ENCODE data around the gene PARD3. TPM values are rescaled to one million over a fixed set of nuclear protein-coding genes. Genes with fewer than 3 reads are reported as not detected.

PARD3 gene
- total RNA-seq, 4 donors from 2014 or later: 42.6 to 63.6 (median 55.2) TPM

DNA sequence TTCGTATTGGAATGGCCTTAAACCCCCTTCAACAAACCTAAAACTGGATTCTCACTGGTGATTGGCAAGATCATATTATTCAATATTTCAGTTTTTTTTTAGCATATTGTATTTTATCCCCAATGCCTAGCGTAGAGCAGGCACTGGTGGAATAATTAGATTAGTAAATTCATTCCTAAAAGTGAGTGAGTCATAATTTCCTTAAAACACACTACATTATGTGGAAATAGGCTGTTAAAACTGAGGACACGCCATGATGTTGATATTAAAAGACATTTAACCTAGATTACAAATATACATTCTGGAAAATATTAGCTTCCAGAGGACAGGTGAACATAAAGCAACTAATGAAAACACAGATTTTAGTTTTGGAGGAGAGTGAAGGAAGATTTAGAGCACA lies 463.9 kb downstream of the PARD3 start:
- Histone ChIP-seq H3K27me3 (no peaks in the 10 kb centered on the region), H3K27ac (no peak overlapping the region), H3K9me3 (no peaks in the 10 kb centered on the region), H3K36me3 (peaks cover 0 to 54% (median 0%) of the 10 kb centered on the region in 3 donors), H3K4me1 (no peaks in the 10 kb centered on the region), H3K4me3 (no peak overlapping the region)
- no peak for DNase-seq (ENCODE audit: low spot score in 2 of 2)
- 84 to 91% methylated on average over 3 of the region's 3 CpGs for WGBS, 2 donors
- TF ChIP-seq, protein P1, sequence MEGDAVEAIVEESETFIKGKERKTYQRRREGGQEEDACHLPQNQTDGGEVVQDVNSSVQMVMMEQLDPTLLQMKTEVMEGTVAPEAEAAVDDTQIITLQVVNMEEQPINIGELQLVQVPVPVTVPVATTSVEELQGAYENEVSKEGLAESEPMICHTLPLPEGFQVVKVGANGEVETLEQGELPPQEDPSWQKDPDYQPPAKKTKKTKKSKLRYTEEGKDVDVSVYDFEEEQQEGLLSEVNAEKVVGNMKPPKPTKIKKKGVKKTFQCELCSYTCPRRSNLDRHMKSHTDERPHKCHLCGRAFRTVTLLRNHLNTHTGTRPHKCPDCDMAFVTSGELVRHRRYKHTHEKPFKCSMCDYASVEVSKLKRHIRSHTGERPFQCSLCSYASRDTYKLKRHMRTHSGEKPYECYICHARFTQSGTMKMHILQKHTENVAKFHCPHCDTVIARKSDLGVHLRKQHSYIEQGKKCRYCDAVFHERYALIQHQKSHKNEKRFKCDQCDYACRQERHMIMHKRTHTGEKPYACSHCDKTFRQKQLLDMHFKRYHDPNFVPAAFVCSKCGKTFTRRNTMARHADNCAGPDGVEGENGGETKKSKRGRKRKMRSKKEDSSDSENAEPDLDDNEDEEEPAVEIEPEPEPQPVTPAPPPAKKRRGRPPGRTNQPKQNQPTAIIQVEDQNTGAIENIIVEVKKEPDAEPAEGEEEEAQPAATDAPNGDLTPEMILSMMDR (IDR thresholded peaks at IDR 0.05): no peak
- TF ChIP-seq EP300 (IDR thresholded peaks at IDR 0.05) (no peak), POLR2A (IDR thresholded peaks at IDR 0.05) (no peak)

DNA sequence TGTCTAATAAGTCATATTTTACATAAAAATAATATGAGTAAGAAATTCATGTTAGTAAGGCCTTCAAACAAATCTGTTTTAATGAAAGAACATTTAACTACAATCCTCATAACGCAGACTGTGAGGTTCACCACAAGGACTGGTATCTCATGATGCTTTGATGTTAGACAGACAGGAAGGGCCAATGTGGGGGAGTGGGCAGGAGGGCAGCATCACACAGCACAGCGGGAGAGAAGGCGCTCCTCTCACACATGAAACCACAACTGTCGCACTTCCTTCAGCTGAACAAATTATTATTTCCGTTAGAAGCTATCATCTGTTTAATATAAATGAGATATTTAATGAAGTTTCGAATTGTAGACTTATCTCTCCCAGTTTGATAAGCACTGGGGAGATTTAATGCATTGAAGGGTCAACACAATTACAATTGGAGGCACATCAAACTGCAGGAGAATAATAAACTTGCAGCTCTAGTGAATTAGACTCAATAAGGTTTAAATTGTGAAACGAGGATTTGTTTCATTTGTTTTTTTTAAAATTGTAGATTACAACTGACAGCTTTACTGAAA lies 466.1 kb downstream of the PARD3 start:
- Histone ChIP-seq H3K4me1 (peaks cover 0 to 6% (median 0%) of the 10 kb centered on the region in 4 donors), H3K27ac (no peak overlapping the region), H3K27me3 (no peaks in the 10 kb centered on the region), H3K9me3 (no peaks in the 10 kb centered on the region), H3K4me3 (no peak overlapping the region), H3K36me3 (peaks cover 0 to 32% (median 0%) of the 10 kb centered on the region in 3 donors)
- WGBS, 2 donors: 96 to 97% methylated on average over 7 of the region's 7 CpGs
- DNase-seq (ENCODE audit: low spot score in 2 of 2): no peak
- TF ChIP-seq, protein P1 (IDR thresholded peaks at IDR 0.05): no peak
- TF ChIP-seq EP300 (IDR thresholded peaks at IDR 0.05) (no peak), POLR2A (IDR thresholded peaks at IDR 0.05) (no peak)

DNA sequence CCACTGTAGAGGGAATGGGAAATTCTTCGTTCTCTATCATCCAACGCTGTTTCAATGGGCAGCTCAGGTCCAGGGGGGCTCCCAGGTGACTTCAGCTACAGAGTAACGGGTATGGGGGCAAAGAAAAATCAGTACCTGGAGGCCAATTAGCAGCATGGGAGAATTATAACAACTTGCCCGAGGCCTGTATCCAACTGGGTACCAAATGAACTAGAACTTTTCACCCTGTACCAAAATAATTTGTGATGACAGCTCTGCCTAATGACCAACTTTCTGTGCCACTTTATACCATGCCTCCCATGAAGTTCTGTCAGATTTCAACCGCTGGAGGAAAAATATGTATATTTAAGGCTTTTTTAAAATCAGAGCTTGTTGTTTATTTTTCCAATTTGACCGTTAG lies 467.1 kb downstream of the PARD3 start:
- H3K27ac ChIP-seq: no peak overlapping the region
- H3K4me1 ChIP-seq: peaks cover 0 to 6% (median 0%) of the 10 kb centered on the region in 4 donors
- 92 to 94% methylated on average over 6 of the region's 6 CpGs for WGBS, 2 donors
- no peak overlapping the region for H3K4me3 ChIP-seq
- TF ChIP-seq, protein P1 (IDR thresholded peaks at IDR 0.05): no peak
- TF ChIP-seq POLR2A (IDR thresholded peaks at IDR 0.05): no peak
- no peak for TF ChIP-seq EP300 (IDR thresholded peaks at IDR 0.05)
- no peak for DNase-seq (ENCODE audit: low spot score in 2 of 2)
- peaks cover 0 to 29% (median 0%) of the 10 kb centered on the region in 3 donors for H3K36me3 ChIP-seq
- H3K27me3 ChIP-seq: no peaks in the 10 kb centered on the region
- H3K9me3 ChIP-seq: no peaks in the 10 kb centered on the region

DNA sequence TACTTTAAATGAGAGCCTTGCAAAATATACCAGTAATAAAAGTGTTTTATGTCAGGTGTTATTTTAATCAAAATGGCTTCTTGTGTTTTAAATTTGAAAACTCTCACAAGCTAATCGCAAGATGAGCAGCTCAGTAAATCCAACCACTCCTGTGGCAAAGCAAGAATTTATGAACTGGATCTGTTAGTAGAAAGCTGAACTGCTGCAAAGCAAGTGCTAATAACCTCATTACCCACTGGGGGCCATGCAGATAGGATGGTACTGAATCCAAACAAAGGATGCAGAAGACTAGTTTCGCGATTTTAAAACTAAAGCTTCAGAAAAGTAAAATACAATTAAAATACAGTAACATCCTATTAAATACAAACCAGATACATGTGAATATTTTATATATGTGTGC lies 468.0 kb downstream of the PARD3 start:
- H3K27ac ChIP-seq: no peak overlapping the region
- DNase-seq (ENCODE audit: low spot score in 2 of 2): no peak
- 96 to 97% methylated on average over 3 of the region's 3 CpGs for WGBS, 2 donors
- H3K27me3 ChIP-seq: no peaks in the 10 kb centered on the region
- H3K4me1 ChIP-seq: peaks cover 0 to 6% (median 0%) of the 10 kb centered on the region in 4 donors
- H3K4me3 ChIP-seq: no peak overlapping the region
- H3K36me3 ChIP-seq: peaks cover 0 to 21% (median 0%) of the 10 kb centered on the region in 3 donors
- no peak for TF ChIP-seq POLR2A (IDR thresholded peaks at IDR 0.05)
- TF ChIP-seq, protein P1 (IDR thresholded peaks at IDR 0.05): no peak
- TF ChIP-seq EP300 (IDR thresholded peaks at IDR 0.05): no peak
- no peaks in the 10 kb centered on the region for H3K9me3 ChIP-seq

DNA sequence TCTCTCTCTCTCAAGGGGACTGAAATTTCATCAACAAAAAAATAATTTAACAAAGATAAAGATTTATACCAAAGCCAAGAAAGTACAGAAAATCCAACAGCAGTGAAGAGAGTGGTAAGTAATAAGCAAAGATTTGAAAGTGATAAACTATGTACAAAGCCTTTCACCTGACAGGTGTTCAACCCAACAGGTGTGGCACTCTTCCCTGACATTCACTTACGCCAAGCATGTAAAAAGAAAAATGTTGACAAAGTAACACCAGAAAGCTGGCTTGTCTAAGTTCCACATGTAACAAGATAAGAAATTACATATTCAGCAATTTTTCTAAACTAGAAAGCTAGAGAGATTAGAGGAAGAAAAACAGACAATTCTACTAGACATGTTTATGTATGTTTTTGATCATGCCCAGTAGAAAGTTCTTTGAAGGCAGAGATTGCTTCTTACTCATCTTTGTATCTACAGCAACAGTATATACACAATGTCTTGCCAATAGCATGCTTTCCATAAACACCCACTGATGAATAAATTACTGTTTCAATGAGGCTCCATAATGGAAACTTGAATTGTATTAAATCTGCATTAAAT lies 468.5 kb downstream of the PARD3 start:
- no peak overlapping the region for H3K4me3 ChIP-seq
- H3K9me3 ChIP-seq: no peaks in the 10 kb centered on the region
- DNase-seq (ENCODE audit: low spot score in 2 of 2): no peak
- H3K27me3 ChIP-seq: no peaks in the 10 kb centered on the region
- H3K36me3 ChIP-seq: peaks cover 0 to 21% (median 0%) of the 10 kb centered on the region in 3 donors
- no peak for TF ChIP-seq POLR2A (IDR thresholded peaks at IDR 0.05)
- TF ChIP-seq, protein P1 (IDR thresholded peaks at IDR 0.05): no peak
- TF ChIP-seq EP300 (IDR thresholded peaks at IDR 0.05): no peak
- peaks cover 0 to 6% (median 0%) of the 10 kb centered on the region in 4 donors for H3K4me1 ChIP-seq
- H3K27ac ChIP-seq: no peak overlapping the region
- 94 to 100% methylated on average over 1 of the region's 1 CpG for WGBS, 2 donors
